Measurements from ENCODE around the gene TNIK. TPM values are rescaled to one million over a fixed set of nuclear protein-coding genes. Genes with fewer than 3 reads are reported as not detected.
A peak's percentile ranks its signal among the peaks of the same experiment; 100 is the strongest.

The TNIK gene
- total RNA-seq, 1 donor from 2014 or later = 35.3 TPM

- ATAC-seq (no peak), DNase-seq (no peak)
- H3K4me3 ChIP-seq = no peak overlapping the region
- H3K27me3 ChIP-seq = no peaks in the 10 kb centered on the region
- peaks cover 6% of the 10 kb centered on the region for H3K4me1 ChIP-seq
- H3K9me3 ChIP-seq = no peaks in the 10 kb centered on the region
- no peaks in the 10 kb centered on the region for H3K36me3 ChIP-seq
- intact Hi-C loops (cut with DNase I) = no loop called here
- no peak overlapping the region for H3K27ac ChIP-seq
- no peak for TF ChIP-seq CTCF (IDR thresholded peaks at IDR 0.05)
Observed at GRCh38 chr3:171419457-171419856, 40.7 kb downstream of the TNIK start.

DNA sequence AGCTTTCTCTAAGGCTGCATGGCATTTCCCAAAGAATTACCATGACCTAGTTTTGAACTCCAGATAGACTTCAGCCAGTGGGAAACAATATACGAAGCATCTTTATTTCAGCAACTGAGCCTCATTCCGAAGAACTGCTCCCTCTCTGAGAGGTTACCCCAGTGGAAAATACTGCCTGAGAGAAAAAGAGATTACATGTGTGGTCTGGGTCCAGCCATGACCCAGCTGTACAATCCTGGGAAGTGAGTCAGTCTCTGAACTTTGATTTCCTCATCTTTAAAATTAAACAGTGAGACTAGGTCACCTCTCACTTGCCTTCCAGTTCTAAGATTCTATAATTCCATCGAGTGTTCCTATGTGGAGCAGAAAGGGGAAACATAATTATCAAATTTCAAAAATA is 42.4 kb downstream of the TNIK start:
- H3K4me3 ChIP-seq = no peak overlapping the region
- DNase-seq (no peak), ATAC-seq (no peak)
- H3K4me1 ChIP-seq = peaks cover 12% of the 10 kb centered on the region
- H3K27me3 ChIP-seq = no peaks in the 10 kb centered on the region
- no peaks in the 10 kb centered on the region for H3K9me3 ChIP-seq
- intact Hi-C loops (cut with DNase I) = no loop called here
- H3K27ac ChIP-seq = no peak overlapping the region
- TF ChIP-seq CTCF (IDR thresholded peaks at IDR 0.05) = no peak
- no peaks in the 10 kb centered on the region for H3K36me3 ChIP-seq

DNA sequence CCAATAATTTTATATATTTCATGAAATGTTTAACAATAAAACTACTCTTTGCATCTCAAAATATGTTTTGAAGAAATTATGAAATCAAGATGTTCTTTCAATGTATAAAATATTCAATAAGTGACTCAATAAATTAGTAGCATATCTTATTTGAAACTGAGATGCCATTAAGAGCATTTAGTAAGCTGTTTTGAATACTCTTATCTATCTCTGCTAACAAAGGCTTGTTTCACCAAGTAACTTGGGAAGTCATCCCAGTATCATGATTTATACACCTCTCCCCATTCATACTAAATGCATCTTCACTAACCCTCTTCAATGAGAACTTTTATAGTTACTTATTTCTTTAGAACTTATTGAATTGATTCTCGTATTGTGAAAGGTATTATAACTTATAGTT is 43.1 kb downstream of the TNIK start:
- ATAC-seq (no peak), DNase-seq (no peak)
- no peaks in the 10 kb centered on the region for H3K9me3 ChIP-seq
- H3K4me1 ChIP-seq = peaks cover 15% of the 10 kb centered on the region
- H3K27ac ChIP-seq = no peak overlapping the region
- no peaks in the 10 kb centered on the region for H3K27me3 ChIP-seq
- intact Hi-C loops (cut with DNase I) = no loop called here
- H3K36me3 ChIP-seq = no peaks in the 10 kb centered on the region
- H3K4me3 ChIP-seq = no peak overlapping the region
- TF ChIP-seq CTCF (IDR thresholded peaks at IDR 0.05) = no peak

GRCh38 chr3:171416666-171417065 is 43.5 kb downstream of the TNIK start:
- DNase-seq (no peak), ATAC-seq (no peak)
- no peaks in the 10 kb centered on the region for H3K27me3 ChIP-seq
- H3K36me3 ChIP-seq = no peaks in the 10 kb centered on the region
- H3K4me3 ChIP-seq = no peak overlapping the region
- no peak overlapping the region for H3K27ac ChIP-seq
- TF ChIP-seq CTCF (IDR thresholded peaks at IDR 0.05) = no peak
- no peaks in the 10 kb centered on the region for H3K9me3 ChIP-seq
- intact Hi-C loops (cut with DNase I) = no loop called here
- peaks cover 15% of the 10 kb centered on the region for H3K4me1 ChIP-seq

- Histone ChIP-seq H3K4me1 (peaks cover 15% of the 10 kb centered on the region), H3K4me3 (no peak overlapping the region), H3K27me3 (no peaks in the 10 kb centered on the region), H3K36me3 (no peaks in the 10 kb centered on the region), H3K9me3 (no peaks in the 10 kb centered on the region), H3K27ac (no peak overlapping the region)
- ATAC-seq = no peak
- no peak for DNase-seq
- no peak for TF ChIP-seq CTCF (IDR thresholded peaks at IDR 0.05)
- intact Hi-C loops (cut with DNase I) = no loop called here
Observed at GRCh38 chr3:171416061-171416460, 44.1 kb downstream of the TNIK start.

GRCh38 chr3:171415070-171415469 is 45.1 kb downstream of the TNIK start:
- DNase-seq (no peak), ATAC-seq (peak; percentile 64)
- Histone ChIP-seq H3K4me3 (no peak overlapping the region), H3K36me3 (no peaks in the 10 kb centered on the region), H3K9me3 (no peaks in the 10 kb centered on the region), H3K27ac (no peak overlapping the region), H3K4me1 (peaks cover 15% of the 10 kb centered on the region), H3K27me3 (no peaks in the 10 kb centered on the region)
- TF ChIP-seq CTCF (IDR thresholded peaks at IDR 0.05) = no peak
- intact Hi-C loops (cut with DNase I) = no loop called here

Measured in upper lobe of right lung (tissue), 1 donor.